ENCODE measurements around the gene UBQLN3. TPM values are rescaled to one million over a fixed set of nuclear protein-coding genes. Genes with fewer than 3 reads are reported as not detected.

UBQLN3 gene
- polyA plus RNA-seq (ENCODE audit: insufficient read depth in 1 of 5, insufficient read length in 5 of 5, low replicate concordance in 1 of 5) = not detected
- long read RNA-seq, donor 1 = 0 reads
- long read RNA-seq, donor 2 = 0 reads
- long read RNA-seq, donor 3 = 0 reads
- long read RNA-seq, donor 4 = 0 reads
- long read RNA-seq, donor 5 = 0 reads
- long read RNA-seq, donor 6 = 0 reads
- long read RNA-seq, donor 7 = 0 reads
- long read RNA-seq, donor 8 = 0 reads

DNA sequence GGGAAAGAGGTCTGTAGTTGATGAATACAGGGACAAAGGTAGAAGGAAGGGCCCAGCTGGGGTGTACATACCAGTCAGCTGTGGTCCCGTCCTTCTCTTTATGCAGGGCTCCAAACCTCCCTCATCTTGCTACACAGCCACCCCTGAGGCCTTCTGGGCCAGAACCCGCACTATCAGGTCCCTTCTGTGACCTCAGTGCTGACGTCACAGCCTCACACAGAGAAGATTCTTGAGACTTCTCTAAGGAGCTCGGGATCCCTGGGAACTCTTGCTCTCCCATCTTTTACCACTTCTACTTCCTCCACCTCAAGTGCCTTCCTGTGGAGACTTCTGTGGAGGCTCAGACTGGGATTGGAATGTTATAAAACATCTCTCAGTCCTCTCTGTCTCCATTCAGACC is at the start of gene UBQLN3:
TSS of gene UBQLN3 (minus strand) at position 155 of the 400 bp plus-strand sequence. CDS start 399 bp downstream, outside the sequence.
- no peak for DNase-seq

DNA sequence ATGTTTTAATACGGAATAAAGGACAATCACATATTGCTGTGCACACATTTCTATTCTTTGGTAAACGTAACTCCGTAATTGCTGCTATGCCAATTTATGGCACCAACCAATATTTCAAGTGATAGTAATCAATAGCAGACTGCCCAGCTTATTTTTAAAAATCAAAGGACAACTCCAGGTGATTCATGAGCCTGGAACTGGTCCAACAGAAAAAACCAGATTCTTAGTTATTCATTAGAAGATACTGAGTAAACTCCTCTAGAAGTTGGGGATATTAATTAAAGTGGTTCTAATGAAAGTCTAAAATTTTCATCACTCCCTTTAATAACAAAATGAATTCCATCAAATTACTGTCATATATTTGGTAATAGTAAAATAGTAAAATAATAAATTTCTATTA is 48.0 kb upstream of the UBQLN3 start:
- no peak for DNase-seq

DNA sequence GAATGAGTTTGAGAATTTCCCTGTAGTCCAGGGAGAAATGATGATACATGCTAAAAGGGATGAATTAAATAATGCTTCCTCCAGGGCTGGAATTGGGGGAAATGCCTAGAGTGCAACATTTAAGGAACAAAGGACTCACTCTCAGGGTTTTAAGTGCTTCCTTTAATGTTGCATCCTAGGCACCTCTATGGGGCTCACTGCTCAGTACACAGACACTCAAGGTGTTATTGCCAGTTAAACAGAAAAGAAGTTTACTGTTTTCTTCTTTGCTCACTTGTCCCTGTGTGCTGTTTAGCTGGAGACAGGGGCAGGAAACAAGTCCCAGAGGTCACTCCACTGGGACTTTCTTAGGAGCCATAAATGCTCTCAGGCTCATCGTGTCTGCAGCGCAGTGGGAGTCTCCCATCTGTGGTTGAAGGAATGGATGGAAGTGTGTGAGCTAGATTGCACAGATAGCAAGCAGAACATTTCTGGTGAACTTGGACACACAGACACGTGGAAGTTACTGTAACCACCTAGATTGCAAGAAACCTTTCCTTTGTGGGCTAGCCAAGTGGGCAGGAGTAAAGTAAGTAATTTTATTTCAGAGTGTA is 46.9 kb upstream of the UBQLN3 start:
- no peak for DNase-seq

GRCh38 chr11:5553343-5553742 is 43.6 kb upstream of the UBQLN3 start:
- no peak for DNase-seq

DNA sequence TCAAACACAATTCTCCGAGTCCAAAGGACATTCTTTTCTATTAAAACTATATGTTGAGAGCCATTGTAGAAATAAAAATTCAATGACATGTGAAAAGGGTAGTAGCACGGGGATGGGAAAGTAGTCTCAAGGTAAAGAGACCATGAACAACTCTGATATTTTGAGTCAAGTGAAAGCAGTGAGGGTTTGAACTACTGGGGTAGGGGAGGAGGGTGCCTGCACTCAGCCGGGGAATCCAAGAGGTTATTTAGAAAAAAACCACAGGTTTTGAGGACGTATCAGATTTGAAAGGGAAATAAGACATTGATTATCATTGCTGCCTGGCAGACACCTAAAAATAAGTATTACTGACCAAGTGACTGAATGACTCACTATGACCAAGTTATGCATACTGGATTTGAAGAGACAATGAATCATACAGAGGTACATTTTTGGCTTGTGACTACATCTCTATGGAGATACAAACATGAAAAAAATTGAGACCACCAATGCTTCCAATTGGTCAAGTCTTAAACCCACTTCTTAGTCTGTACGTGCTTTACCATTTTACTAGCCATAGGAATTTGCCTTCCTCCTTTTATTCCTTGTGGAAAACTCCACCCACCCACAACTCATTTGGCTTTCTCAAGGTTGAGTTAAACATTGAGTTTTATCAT is 40.8 kb upstream of the UBQLN3 start:
- DNase-seq = no peak

DNA sequence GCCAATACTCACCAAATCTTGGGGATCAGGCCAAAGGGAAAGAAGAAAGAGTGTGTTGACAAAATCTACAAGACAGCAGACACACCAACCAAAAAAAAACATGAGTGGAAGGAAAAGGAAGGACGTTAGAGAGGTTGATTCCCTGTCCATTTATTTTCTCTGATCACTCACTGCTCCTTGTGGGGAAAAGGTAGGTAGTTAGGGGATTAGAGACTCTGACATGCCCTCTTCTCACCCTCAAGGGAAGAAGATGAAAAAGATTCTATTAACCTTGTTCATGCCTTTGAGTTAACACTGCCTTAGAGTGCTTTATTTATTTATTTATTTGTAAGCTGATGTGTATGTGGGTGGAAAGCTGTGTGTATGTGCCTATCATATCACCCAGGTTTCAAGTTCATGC is 38.7 kb upstream of the UBQLN3 start, which contains the start of gene OR52H1:
TSS of gene OR52H1 (minus strand) at position 101 of the 400 bp plus-strand sequence. CDS start 3,035 bp downstream, outside the sequence.
- no peak for DNase-seq

GRCh38 chr11:5547982-5548381 is 38.2 kb upstream of the UBQLN3 start:
- DNase-seq = no peak

- no peak for DNase-seq
Observed at GRCh38 chr11:5546457-5546856, 36.7 kb upstream of the UBQLN3 start.

DNA sequence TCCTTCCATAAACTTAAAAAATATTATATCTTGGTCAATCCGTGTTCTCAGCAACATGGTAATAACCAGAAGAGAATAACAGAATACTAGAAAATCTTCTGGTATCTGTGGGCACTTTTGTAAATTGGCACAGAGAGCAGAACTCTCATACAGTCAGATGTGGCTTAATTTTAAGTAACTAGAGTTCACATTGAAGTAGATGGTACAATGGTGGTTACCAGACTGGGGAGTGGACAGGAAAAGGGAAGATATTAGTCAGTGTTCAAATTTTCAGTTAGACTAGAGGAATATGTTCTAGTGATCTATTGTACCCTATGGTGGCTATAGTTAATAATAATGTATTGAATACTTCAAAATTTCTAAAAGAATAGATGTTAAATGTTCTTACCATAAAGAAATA is 31.7 kb upstream of the UBQLN3 start:
- no peak for DNase-seq

- DNase-seq = no peak
Observed at GRCh38 chr11:5536482-5536881, 26.7 kb upstream of the UBQLN3 start.

DNA sequence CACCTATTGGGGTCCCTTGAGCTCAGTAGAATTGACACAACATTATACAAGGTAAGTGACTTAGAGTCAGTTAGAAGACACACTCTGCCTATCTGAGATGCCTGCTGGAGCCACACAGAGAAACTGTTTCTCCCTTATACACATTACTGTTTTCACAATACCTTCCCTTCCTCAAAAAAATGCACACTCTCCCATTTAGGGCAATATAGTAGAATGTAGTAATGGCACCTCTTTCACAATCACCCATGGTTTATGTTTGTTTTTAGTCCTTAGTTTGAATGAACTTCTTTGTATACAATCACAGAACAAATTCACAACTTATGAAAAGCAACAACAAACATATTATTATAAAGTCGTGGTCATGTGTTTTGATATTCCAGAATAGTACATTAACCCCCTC is 24.3 kb upstream of the UBQLN3 start:
- no peak for DNase-seq

DNA sequence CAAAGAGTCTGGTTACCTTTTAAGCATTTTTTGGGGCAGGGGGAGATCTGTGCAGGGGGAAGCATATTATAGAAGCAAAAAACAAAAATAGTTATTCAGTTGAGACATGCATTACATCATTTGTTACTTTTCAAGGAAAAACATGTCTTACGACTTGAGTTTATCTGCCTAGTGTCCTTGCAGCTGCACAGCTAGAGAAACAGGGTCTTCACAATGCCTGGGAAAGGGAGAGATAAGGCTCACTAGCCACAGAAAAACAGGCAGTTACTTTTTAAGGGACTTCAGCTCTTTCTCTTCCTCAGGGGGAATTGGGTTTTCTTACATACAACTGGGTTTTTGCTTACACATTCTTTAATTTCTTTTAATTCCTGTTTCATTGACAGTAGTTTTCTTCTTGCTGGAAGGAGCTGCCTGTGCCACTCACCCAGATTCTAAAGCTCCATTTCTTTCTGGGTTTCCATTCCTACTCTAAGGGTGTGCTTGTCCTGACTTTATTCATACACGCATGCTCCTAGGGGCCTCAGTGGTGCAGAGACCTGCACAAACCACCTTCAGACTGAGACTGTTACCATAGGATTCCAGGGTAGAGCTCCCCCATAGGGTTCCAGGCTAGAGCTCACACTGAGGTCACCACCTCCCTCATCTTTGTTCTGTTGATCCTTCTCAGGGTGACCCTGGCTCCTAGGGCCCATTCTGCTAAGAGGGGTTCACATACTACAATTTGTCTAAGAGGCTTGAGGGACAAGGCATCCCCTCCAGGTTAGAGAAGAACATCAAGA is 21.5 kb upstream of the UBQLN3 start:
- DNase-seq = no peak

DNA sequence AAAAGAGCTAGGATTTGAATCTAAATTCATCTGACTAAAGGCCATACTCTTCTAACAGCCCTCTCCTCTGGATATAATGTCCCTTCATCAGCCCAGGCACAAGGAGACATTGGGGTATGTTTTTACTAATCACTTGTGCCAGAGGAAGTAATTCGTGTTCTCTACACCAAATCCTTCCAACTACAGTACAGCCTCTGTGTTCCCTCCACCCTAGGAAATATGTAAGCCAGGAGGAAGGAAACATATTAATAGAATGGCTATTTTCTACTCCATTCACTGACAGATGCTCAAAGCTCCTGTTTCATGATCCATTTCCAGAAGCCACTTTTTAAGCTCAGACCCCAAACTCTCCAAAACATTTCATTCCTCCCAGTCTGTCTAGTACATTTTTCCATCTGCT is 18.7 kb upstream of the UBQLN3 start:
- no peak for DNase-seq

GRCh38 chr11:5527716-5528115 is 18.0 kb upstream of the UBQLN3 start:
- DNase-seq = no peak

DNA sequence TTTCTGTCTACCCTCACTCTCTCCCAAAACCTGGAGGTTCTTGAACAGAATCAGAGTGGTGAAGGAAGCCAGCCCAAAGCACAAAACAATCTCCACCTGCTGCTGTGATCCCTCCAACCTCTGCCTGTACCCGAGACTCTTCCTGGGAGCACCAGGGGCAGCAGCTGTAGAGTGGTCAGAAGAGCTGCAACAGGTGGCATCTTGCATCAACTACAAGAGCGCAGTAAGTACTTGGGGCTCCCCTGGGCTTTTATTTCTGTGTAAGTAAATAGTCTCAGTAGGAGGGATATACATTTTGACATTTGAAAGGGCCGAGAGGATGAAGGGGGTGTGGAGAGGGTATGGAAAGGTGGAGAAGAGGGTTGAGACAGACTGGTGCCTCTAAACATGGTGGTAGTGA is 15.0 kb upstream of the UBQLN3 start:
- no peak for DNase-seq

GRCh38 chr11:5522308-5522707 is 12.6 kb upstream of the UBQLN3 start:
- no peak for DNase-seq

DNA sequence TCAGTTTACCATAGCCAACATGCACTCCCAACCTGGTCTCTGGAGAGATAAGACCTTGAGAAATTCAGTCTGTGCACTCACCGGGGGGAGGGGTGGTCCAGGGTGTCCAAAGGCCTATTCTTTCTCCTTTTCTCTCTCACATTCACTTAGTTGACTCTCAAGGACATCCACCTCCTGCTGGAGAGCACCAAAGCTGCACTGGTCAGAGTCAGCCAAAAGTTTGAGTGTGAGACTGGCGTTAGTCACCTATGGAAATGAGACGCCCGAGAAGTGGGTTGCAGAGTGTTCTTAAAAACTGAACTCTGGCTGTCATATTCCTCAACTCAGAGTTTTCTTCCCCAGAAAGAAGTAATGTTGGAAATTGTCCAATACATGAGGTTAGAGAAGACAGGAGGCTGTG is 11.8 kb upstream of the UBQLN3 start:
- DNase-seq = no peak

GRCh38 chr11:5516599-5516998 is 6.8 kb upstream of the UBQLN3 start, which contains the start of gene UBQLNL:
TSS of gene UBQLNL (minus strand) at chr11:5516699. CDS start at chr11:5516441, 258 bp downstream.
- DNase-seq = no peak

- DNase-seq = no peak
Observed at GRCh38 chr11:5514841-5515240, 5.1 kb upstream of the UBQLN3 start.

- no peak for DNase-seq
Observed at GRCh38 chr11:5508605-5509004, 1.2 kb downstream of the UBQLN3 start.

GRCh38 chr11:5507933-5508305 is 1.8 kb downstream of the UBQLN3 start:
- no peak for DNase-seq

DNA sequence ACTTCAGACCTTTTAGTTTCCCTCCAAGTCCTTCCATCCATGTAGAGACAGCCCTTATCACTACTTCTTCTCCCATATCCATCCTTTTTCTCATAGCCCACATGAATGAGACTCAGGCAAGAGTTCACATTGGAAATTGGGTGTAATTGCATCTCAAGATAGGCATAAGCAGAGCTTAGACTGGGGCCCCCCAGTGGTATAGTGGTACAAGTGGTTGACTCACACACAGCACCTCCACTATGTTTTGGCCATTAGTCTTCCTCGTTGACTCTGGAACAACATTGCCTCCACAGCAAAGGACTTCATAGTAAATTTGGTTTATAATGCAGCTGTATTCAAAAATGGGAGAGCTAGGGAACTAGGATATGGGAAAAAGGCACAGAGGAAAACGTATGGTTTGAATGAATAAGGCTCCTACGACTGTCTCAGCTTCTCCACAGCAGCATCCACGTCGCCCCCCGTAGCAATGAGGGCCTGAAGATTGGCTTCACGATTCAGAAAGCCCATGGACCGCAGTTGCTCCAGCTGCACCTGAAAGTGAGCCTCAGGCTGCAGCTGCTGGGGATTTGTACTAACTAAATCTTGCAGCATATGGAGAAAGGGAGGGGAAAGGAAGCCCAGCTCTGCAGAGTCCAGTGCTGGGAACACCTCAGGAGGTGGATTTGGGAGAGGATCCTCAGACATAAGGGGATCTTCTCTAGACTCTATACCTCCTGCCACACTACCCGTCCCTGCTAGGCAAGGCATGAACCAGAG is 2.4 kb downstream of the UBQLN3 start:
- DNase-seq = no peak

All from right lung (tissue), 10 donors.